Ovary (tissue), 9 donors: ENCODE data around the gene CHTOP. TPM values are rescaled to one million over a fixed set of nuclear protein-coding genes. Genes with fewer than 3 reads are reported as not detected.

Experiments
- DNase-seq, 5 donors: peaks; one replicate each; pipeline ENCODE4 v3.0.0-alpha.2; 2019 to 2020
- H3K27ac ChIP-seq, 2 donors: fragments of 200-600 bp; one replicate each; pipeline versions ENCODE4 v1.5.1 to v1.8.0; 2019 to 2022
- H3K27me3 ChIP-seq: fragments of 200-600 bp; one replicate; pipeline ENCODE4 v1.8.0; 2022
- H3K36me3 ChIP-seq: fragments of 200-600 bp; sonication (generic); one replicate; pipeline ENCODE4 v1.5.1; 2019
- H3K4me1 ChIP-seq: one replicate; pipeline ENCODE4 v1.8.1; 2013; ENCODE audit warnings: mild to moderate bottlenecking, moderate library complexity; ENCODE audit not compliant: insufficient read depth
- H3K4me3 ChIP-seq: fragments of 200-600 bp; sonication (generic); one replicate; pipeline ENCODE4 v1.5.1; 2017
- H3K9me3 ChIP-seq, 2 donors: fragments of 200-600 bp in 1 of 2; sonication (generic) in 1 of 2; one replicate each; pipeline versions ENCODE4 v1.5.1 to v1.8.1; 2013 to 2019; ENCODE audit warnings: mild to moderate bottlenecking in 1 of 2, moderate library complexity in 1 of 2
- CTCF ChIP-seq, 3 donors: fragments of 450-650 bp in 2 of 3; fragments of 200-600 bp in 1 of 3; IDR thresholded peaks; one replicate each; pipeline versions ENCODE4 v1.5.1 to v1.8.0; 2016 to 2022; ENCODE audit warnings: antibody characterized with exemption in 3 of 3, mild to moderate bottlenecking in 1 of 3
- EP300 ChIP-seq: sonication (generic); formaldehyde crosslinking; IDR thresholded peaks from one replicate; pipeline ENCODE4 v1.6.1; 2017; ENCODE audit warnings: antibody characterized with exemption
- POLR2A ChIP-seq: fragments of 450-650 bp; IDR thresholded peaks from one replicate; pipeline ENCODE4 v1.6.1; 2017; ENCODE audit warnings: antibody characterized with exemption, mild to moderate bottlenecking, moderate library complexity
- WGBS, 3 donors: extraction: QIAGEN DNeasy Blood & Tissue Kit in 1 of 3; methylation state at CpG; one replicate each; pipeline versions ENCODE4 v1.1.5 to v1.1.7; 2013 to 2017; 5-methylcytosine and 5-hydroxymethylcytosine counted together
- intact Hi-C, 4 donors: fragments of 100-400 bp; cut with DNase I; formaldehyde crosslinking; loops; one replicate each; pipeline versions ENCODE4 v1.11.0 to v1.15.1; 2022 to 2023
- polyA plus RNA-seq, 2 donors: library from polyadenylated mRNA; stranded (reverse); fragments of 200-250 nt in 1 of 2; fragments of 350-450 nt in 1 of 2; fragmentation: Illumina TruSeq in 1 of 2; extraction: RNeasy Lipid Tissue Mini Kit (QIAGEN cat#74804) in 1 of 2; gene quantifications; one replicate each; pipeline ENCODE4 v1.2.3, GENCODE V29; 2013 to 2014
- total RNA-seq, 7 donors: library from RNA; depleted of rRNA in 2 of 7; stranded (reverse); fragments of >200 nt in 2 of 7; fragmentation: NEBNext Ultra II Directional in 3 of 7; extraction: Animal tissue kit (Norgen Biotek cat#: 25700) in 3 of 7; gene quantifications; one replicate each; pipeline versions ENCODE4 v1.1.0 to v1.2.4, GENCODE V29; 2016 to 2023
- donor health status: DM: no; HTN: no; CAD: no; lungs with moderate emphysema.
- donor health status: DM: no; HTN: no; CAD: no.
- donor health status: Bipolar disorder and iron deficiency.
- donor health status: DM: yes; HTN: yes; CAD: no.
- donor health status: DM: no; HTN: no; CAD: no.
- donor health status: DM: yes; HTN: yes; CAD: no.

CHTOP gene
- total and polyA plus RNA-seq, 9 donors: 54.0 to 91.1 (median 72.9) TPM

GRCh38 chr1:153642161-153642560, 8.3 kb downstream of the CHTOP start:
- no peak for TF ChIP-seq POLR2A
- TF ChIP-seq EP300: no peak
- no peak for TF ChIP-seq CTCF (IDR thresholded peaks at IDR 0.05)
- Histone ChIP-seq H3K9me3 (no peaks in the 10 kb centered on the region), H3K4me3 (no peak overlapping the region), H3K27ac (no peak overlapping the region), H3K4me1 (peaks cover 4% of the 10 kb centered on the region), H3K27me3 (no peaks in the 10 kb centered on the region), H3K36me3 (no peaks in the 10 kb centered on the region)
- 72 to 79% (median 78%) methylated on average over 11 of the region's 11 CpGs for WGBS, 3 donors
- intact Hi-C loops: no loop called here
- DNase-seq: no peak

GRCh38 chr1:153643100-153643499, 9.2 kb downstream of the CHTOP start:
- WGBS, 3 donors: 79 to 86% (median 81%) methylated on average over 11 of the region's 11 CpGs
- TF ChIP-seq CTCF (IDR thresholded peaks at IDR 0.05): no peak
- no peak for TF ChIP-seq EP300
- TF ChIP-seq POLR2A: no peak

GRCh38 chr1:153643816-153644215, 9.9 kb downstream of the CHTOP start:
- Histone ChIP-seq H3K4me3 (no peak overlapping the region), H3K36me3 (no peaks in the 10 kb centered on the region), H3K4me1 (peaks cover 3% of the 10 kb centered on the region), H3K27ac (peak overlapping the region in 1 of 2 donors; percentile 6), H3K27me3 (no peaks in the 10 kb centered on the region), H3K9me3 (no peaks in the 10 kb centered on the region)
- no peak for TF ChIP-seq CTCF (IDR thresholded peaks at IDR 0.05)
- TF ChIP-seq EP300: no peak
- TF ChIP-seq POLR2A: no peak
- no peak for DNase-seq
- intact Hi-C loops: no loop called here

More at GRCh38 chr1:153643100-153643499, 9.2 kb downstream of the CHTOP start:
- Histone ChIP-seq H3K36me3 (no peaks in the 10 kb centered on the region), H3K27ac (no peak overlapping the region), H3K27me3 (no peaks in the 10 kb centered on the region), H3K4me1 (peaks cover 3% of the 10 kb centered on the region), H3K4me3 (no peak overlapping the region), H3K9me3 (no peaks in the 10 kb centered on the region)
- intact Hi-C loops: no loop called here
- DNase-seq: no peak

GRCh38 chr1:153646672-153647345, 12.9 kb downstream of the CHTOP start:
- 80 to 91% (median 81%) methylated on average over 5 of the region's 5 CpGs for WGBS, 3 donors
- H3K27ac ChIP-seq: no peak overlapping the region
- H3K36me3 ChIP-seq: no peaks in the 10 kb centered on the region
- peak in 1 of 5 donors; percentile 25 for DNase-seq
- H3K27me3 ChIP-seq: no peaks in the 10 kb centered on the region
- intact Hi-C loops: no loop called here
- TF ChIP-seq EP300 (no peak), POLR2A (no peak), CTCF (IDR thresholded peaks at IDR 0.05) (no peak)
- no peak overlapping the region for H3K4me3 ChIP-seq
- no peaks in the 10 kb centered on the region for H3K9me3 ChIP-seq
- peaks cover 3% of the 10 kb centered on the region for H3K4me1 ChIP-seq
